Astrocyte (in vitro differentiated cells and primary cell): ENCODE measurements around the gene AIFM3. TPM values are rescaled to one million over a fixed set of nuclear protein-coding genes. Genes with fewer than 3 reads are reported as not detected.

Experiments
- DNase-seq: peaks from one replicate; pipeline ENCODE4 v3.0.0-alpha.2; 2010; ENCODE audit warnings: low read depth
- FAIRE-seq: peaks from 2 replicates; lab custom pipeline; 2011; peaks lifted over from hg19 to GRCh38; lab: Jason Lieb, UNC
- H2AFZ ChIP-seq: 2 replicates; pipeline ENCODE4 v1.6.0; 2012; ENCODE audit warnings: low read depth, low read length, inconsistent platforms
- H3K27ac ChIP-seq: 2 replicates; pipeline ENCODE4 v1.5.1; 2011; ENCODE audit warnings: low read depth, low read length, inconsistent platforms
- H3K27me3 ChIP-seq: 2 replicates; pipeline ENCODE4 v1.6.0; 2011; ENCODE audit warnings: low read length, inconsistent platforms; ENCODE audit not compliant: insufficient read depth
- H3K36me3 ChIP-seq: 2 replicates; pipeline ENCODE4 v1.5.1; 2011; ENCODE audit warnings: low read length, inconsistent platforms; ENCODE audit not compliant: insufficient read depth
- H3K4me1 ChIP-seq: 2 replicates; pipeline ENCODE4 v1.5.1; 2011; ENCODE audit warnings: low read length, inconsistent platforms; ENCODE audit not compliant: insufficient read depth
- H3K4me2 ChIP-seq: 2 replicates; pipeline ENCODE4 v1.6.0; 2012; ENCODE audit warnings: low read length, inconsistent platforms
- H3K4me3 ChIP-seq: 2 replicates; pipeline ENCODE4 v1.5.1; 2011; ENCODE audit warnings: low read depth, mild to moderate bottlenecking, low read length, inconsistent platforms; ENCODE audit not compliant: insufficient read depth
- H3K79me2 ChIP-seq: 2 replicates; pipeline ENCODE4 v1.6.0; 2012; ENCODE audit warnings: mild to moderate bottlenecking, low read length, inconsistent platforms; ENCODE audit not compliant: insufficient read depth
- H3K9ac ChIP-seq: 2 replicates; pipeline ENCODE4 v1.6.0; 2012; ENCODE audit warnings: mild to moderate bottlenecking, low read length, inconsistent platforms
- H3K9me3 ChIP-seq: 2 replicates; pipeline ENCODE4 v1.5.1; 2012; ENCODE audit warnings: low read depth, mild to moderate bottlenecking, low read length, inconsistent platforms; ENCODE audit not compliant: insufficient read depth
- H4K20me1 ChIP-seq: 2 replicates; pipeline ENCODE4 v1.6.0; 2012; ENCODE audit warnings: low read length, inconsistent platforms; ENCODE audit not compliant: insufficient read depth
- H3K27ac Mint-ChIP-seq: one replicate; pipeline ENCODE4 v1.8.0; 2021; ENCODE audit warnings: mild to moderate bottlenecking, mixed read lengths; ENCODE audit not compliant: unreplicated experiment
- H3K27me3 Mint-ChIP-seq: one replicate; pipeline ENCODE4 v1.8.0; 2021; ENCODE audit warnings: low read depth, mixed read lengths; ENCODE audit not compliant: unreplicated experiment
- H3K36me3 Mint-ChIP-seq: one replicate; pipeline ENCODE4 v1.8.0; 2021; ENCODE audit warnings: low read depth, mixed read lengths; ENCODE audit not compliant: unreplicated experiment
- H3K4me1 Mint-ChIP-seq: one replicate; pipeline ENCODE4 v1.8.0; 2021; ENCODE audit warnings: low read depth, mixed read lengths; ENCODE audit not compliant: unreplicated experiment
- H3K4me3 Mint-ChIP-seq: one replicate; pipeline ENCODE4 v1.8.0; 2021; ENCODE audit warnings: mild to moderate bottlenecking, moderate library complexity, mixed read lengths; ENCODE audit not compliant: unreplicated experiment
- H3K9me3 Mint-ChIP-seq: one replicate; pipeline ENCODE4 v1.8.0; 2021; ENCODE audit warnings: mild to moderate bottlenecking, mixed read lengths; ENCODE audit not compliant: unreplicated experiment
- CTCF ChIP-seq: IDR thresholded peaks from 2 replicates; pipeline ENCODE4 v1.5.1; 2011; ENCODE audit warnings: low read depth, mild to moderate bottlenecking, inconsistent platforms, low read length, moderate library complexity; ENCODE audit not compliant: insufficient read depth
- EZH2 ChIP-seq: IDR thresholded peaks from 2 replicates; pipeline ENCODE4 v1.6.1; 2012; ENCODE audit warnings: mild to moderate bottlenecking, low read length, inconsistent platforms; ENCODE audit not compliant: insufficient read depth
- total RNA-seq: library from RNA; stranded (reverse); gene quantifications from 2 replicates; pipeline ENCODE4 v1.2.1, GENCODE V29; 2021

The AIFM3 gene
- total RNA-seq, 1 donor from 2014 or later = 0.48 TPM

- Histone ChIP-seq H2AFZ (no peak overlapping the region), H4K20me1 (no peaks in the 10 kb centered on the region), H3K27ac (no peak overlapping the region), H3K27me3 (no peaks in the 10 kb centered on the region), H3K9ac (no peak overlapping the region), H3K36me3 (no peaks in the 10 kb centered on the region), H3K4me3 (no peak overlapping the region), H3K4me1 (peaks cover 7% of the 10 kb centered on the region), H3K4me2 (no peak overlapping the region), H3K9me3 (no peaks in the 10 kb centered on the region), H3K79me2 (no peaks in the 10 kb centered on the region)
- FAIRE-seq (no peak), DNase-seq (no peak)
- H3K36me3 Mint-ChIP-seq = no peaks in the 10 kb centered on the region
- no peak overlapping the region for H3K27ac Mint-ChIP-seq
- TF ChIP-seq EZH2 (no peak), CTCF (no peak)
- no peak overlapping the region for H3K4me3 Mint-ChIP-seq
- peaks cover 35% of the 10 kb centered on the region for H3K27me3 Mint-ChIP-seq
- H3K4me1 Mint-ChIP-seq = peaks cover 6% of the 10 kb centered on the region
- no peaks in the 10 kb centered on the region for H3K9me3 Mint-ChIP-seq
These were observed 58.2 kb downstream of the AIFM3 start for GRCh38 chr22:21025266-21025665.

- Histone ChIP-seq H3K36me3 (no peaks in the 10 kb centered on the region), H3K4me3 (no peak overlapping the region), H3K9ac (no peak overlapping the region), H2AFZ (no peak overlapping the region), H3K4me1 (peaks cover 7% of the 10 kb centered on the region), H3K27ac (no peak overlapping the region), H3K79me2 (no peaks in the 10 kb centered on the region), H3K4me2 (no peak overlapping the region), H4K20me1 (no peaks in the 10 kb centered on the region), H3K27me3 (no peaks in the 10 kb centered on the region), H3K9me3 (no peaks in the 10 kb centered on the region)
- DNase-seq (no peak), FAIRE-seq (no peak)
- H3K36me3 Mint-ChIP-seq = no peaks in the 10 kb centered on the region
- TF ChIP-seq CTCF (no peak), EZH2 (no peak)
- H3K4me3 Mint-ChIP-seq = no peak overlapping the region
- H3K27ac Mint-ChIP-seq = no peak overlapping the region
- no peaks in the 10 kb centered on the region for H3K9me3 Mint-ChIP-seq
- H3K27me3 Mint-ChIP-seq = peaks cover 43% of the 10 kb centered on the region
- peaks cover 6% of the 10 kb centered on the region for H3K4me1 Mint-ChIP-seq
These were observed 59.0 kb downstream of the AIFM3 start for GRCh38 chr22:21025763-21026755.
